ENCODE data around the gene MPRIP. TPM values are rescaled to one million over a fixed set of nuclear protein-coding genes. Genes with fewer than 3 reads are reported as not detected.

Gene MPRIP
- total RNA-seq, 1 experiment from 2014 or later, result 1,274 TPM

DNA sequence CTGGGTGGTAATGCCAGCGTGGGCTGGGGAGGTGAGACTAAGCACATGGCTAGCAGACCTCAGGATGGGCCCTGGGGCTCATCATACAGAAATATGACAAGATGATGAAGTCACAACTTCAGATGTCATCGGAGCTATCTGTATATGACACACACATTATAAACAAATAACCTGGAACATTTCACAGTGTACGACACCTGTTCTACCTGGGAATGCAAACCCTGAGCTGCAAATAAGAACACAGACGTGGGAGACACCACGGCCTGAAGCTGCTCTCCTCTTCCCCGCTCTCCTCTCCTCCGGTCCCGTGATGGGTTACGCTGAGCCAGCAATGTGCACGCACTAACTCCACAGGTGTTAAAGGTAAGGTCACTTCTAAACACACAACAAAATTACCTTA is 159.0 kb downstream of the MPRIP start:
- CTCF ChIA-PET, result no interaction called here
- intact Hi-C loops (cut with micrococcal nuclease), result no loop called here
- Histone ChIP-seq H2AFZ (ENCODE audit: low read length) (no peak overlapping the region), H3K4me3 (ENCODE audit: low read length) (no peak overlapping the region), H3K4me1 (ENCODE audit: insufficient read depth, low read length) (peaks cover 25% of the 10 kb centered on the region), H3K79me2 (ENCODE audit: low read length) (peaks cover 36% of the 10 kb centered on the region), H3K9ac (ENCODE audit: low read length) (no peak overlapping the region), H4K20me1 (ENCODE audit: low read length) (no peaks in the 10 kb centered on the region), H3K9me3 (ENCODE audit: low read length) (no peaks in the 10 kb centered on the region), H3K27me3 (ENCODE audit: low read length) (no peaks in the 10 kb centered on the region), H3K4me2 (ENCODE audit: low read length) (no peak overlapping the region), H3K27ac (ENCODE audit: low read length) (no peak overlapping the region), H3K36me3 (ENCODE audit: low read depth, low read length) (peaks cover 8% of the 10 kb centered on the region; the same call in 1 of the 2 replicates), H3F3A (ENCODE audit: low read length, unreplicated experiment) (no peaks in the 10 kb centered on the region), H3K9me2 (replicated peaks; ENCODE audit: low read length) (no peaks in the 10 kb centered on the region)
- DNase-seq (no peak), ATAC-seq (no peak)
- BruUV-seq (replicated peaks), result no TSS peak
- POLR2A ChIA-PET (ENCODE audit: unreplicated experiment), result interaction anchor here (0.5 kb wide), 1 partner anchor 79 kb away, joined by 6 read pairs; no protein-coding TSS in a partner anchor
- no peak for TF ChIP-seq EZH2phosphoT487 (IDR thresholded peaks at IDR 0.05; ENCODE audit: borderline replicate concordance, low read length)
- TF ChIP-seq EZH2 (IDR thresholded peaks at IDR 0.05; ENCODE audit: low read length, unreplicated experiment), result no peak
- TF ChIP-seq, protein P1, sequence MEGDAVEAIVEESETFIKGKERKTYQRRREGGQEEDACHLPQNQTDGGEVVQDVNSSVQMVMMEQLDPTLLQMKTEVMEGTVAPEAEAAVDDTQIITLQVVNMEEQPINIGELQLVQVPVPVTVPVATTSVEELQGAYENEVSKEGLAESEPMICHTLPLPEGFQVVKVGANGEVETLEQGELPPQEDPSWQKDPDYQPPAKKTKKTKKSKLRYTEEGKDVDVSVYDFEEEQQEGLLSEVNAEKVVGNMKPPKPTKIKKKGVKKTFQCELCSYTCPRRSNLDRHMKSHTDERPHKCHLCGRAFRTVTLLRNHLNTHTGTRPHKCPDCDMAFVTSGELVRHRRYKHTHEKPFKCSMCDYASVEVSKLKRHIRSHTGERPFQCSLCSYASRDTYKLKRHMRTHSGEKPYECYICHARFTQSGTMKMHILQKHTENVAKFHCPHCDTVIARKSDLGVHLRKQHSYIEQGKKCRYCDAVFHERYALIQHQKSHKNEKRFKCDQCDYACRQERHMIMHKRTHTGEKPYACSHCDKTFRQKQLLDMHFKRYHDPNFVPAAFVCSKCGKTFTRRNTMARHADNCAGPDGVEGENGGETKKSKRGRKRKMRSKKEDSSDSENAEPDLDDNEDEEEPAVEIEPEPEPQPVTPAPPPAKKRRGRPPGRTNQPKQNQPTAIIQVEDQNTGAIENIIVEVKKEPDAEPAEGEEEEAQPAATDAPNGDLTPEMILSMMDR (conservative IDR thresholded peaks at IDR 0.05; ENCODE audit: low read depth, low read length), result no peak

DNA sequence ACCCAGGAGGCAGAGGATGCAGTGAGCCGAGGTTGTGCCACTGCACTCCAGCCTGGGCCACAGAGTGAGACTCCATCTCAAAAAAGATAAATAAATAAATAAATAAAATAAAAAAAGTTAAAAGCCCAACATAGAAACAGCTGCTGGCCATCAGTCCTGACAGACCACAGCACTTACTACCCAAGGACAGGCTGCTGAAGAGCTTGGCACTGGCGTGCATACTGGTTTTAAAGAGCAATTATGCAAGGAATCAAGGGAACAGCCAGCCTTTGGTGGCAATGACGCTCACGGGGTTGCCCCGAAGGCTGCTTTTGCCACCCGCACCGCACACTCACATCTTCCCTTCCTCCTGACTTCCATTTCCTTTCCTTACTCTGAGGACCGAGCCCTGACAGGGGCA is 159.7 kb downstream of the MPRIP start:
- Histone ChIP-seq H3F3A (ENCODE audit: low read length, unreplicated experiment) (peaks cover 3% of the 10 kb centered on the region), H3K27ac (ENCODE audit: low read length) (no peak overlapping the region), H3K9me3 (ENCODE audit: low read length) (no peaks in the 10 kb centered on the region), H3K79me2 (ENCODE audit: low read length) (peaks cover 36% of the 10 kb centered on the region), H3K4me2 (ENCODE audit: low read length) (no peak overlapping the region), H3K9me2 (replicated peaks; ENCODE audit: low read length) (no peaks in the 10 kb centered on the region), H3K27me3 (ENCODE audit: low read length) (no peaks in the 10 kb centered on the region), H3K4me3 (ENCODE audit: low read length) (no peak overlapping the region), H3K9ac (ENCODE audit: low read length) (no peak overlapping the region), H3K36me3 (ENCODE audit: low read depth, low read length) (peaks cover 8% of the 10 kb centered on the region; the same call in 1 of the 2 replicates), H4K20me1 (ENCODE audit: low read length) (no peaks in the 10 kb centered on the region), H3K4me1 (ENCODE audit: insufficient read depth, low read length) (peaks cover 25% of the 10 kb centered on the region), H2AFZ (ENCODE audit: low read length) (no peak overlapping the region)
- POLR2A ChIA-PET (ENCODE audit: unreplicated experiment), result interaction anchor here (0.5 kb wide), 1 partner anchor 80 kb away, joined by 6 read pairs; no protein-coding TSS in a partner anchor
- BruUV-seq (replicated peaks), result no TSS peak
- CTCF ChIA-PET, result no interaction called here
- intact Hi-C loops (cut with micrococcal nuclease), result no loop called here
- ATAC-seq (no peak), DNase-seq (no peak)
- TF ChIP-seq EZH2 (IDR thresholded peaks at IDR 0.05; ENCODE audit: low read length, unreplicated experiment) (no peak), EZH2phosphoT487 (IDR thresholded peaks at IDR 0.05; ENCODE audit: borderline replicate concordance, low read length) (no peak)
- TF ChIP-seq, protein P1 (conservative IDR thresholded peaks at IDR 0.05; ENCODE audit: low read depth, low read length), result no peak

DNA sequence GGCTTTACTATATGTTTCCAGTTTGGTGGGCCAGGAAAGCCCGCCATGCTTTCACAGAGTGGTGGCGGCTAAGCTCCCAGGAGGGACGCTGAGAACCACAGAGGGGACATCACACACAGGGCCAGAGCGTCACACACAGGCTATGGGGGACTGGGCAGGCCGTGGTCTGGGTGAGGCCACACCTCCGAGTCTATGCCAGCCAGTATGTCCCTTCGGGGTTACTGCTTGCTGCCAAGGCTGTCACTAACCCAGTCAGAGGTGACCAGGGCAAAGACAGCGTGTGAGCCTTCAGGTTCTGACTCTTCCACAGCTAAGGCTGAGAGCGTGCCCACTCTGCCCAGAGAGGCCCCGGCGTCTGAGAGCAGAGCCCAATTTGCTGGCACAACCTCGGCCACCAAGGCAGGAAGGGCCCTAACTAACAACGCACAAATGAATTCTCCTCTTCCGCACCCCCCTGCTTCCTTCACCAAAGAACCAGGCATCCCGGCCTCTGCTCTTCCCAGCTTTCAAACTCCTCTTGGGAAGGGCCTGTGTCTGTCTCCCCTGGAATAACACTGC is 161.0 kb downstream of the MPRIP start:
- intact Hi-C loops (cut with micrococcal nuclease), result no loop called here
- Histone ChIP-seq H3K27ac (ENCODE audit: low read length) (no peak overlapping the region), H3K36me3 (ENCODE audit: low read depth, low read length) (peaks cover 8% of the 10 kb centered on the region; the same call in 1 of the 2 replicates), H3K79me2 (ENCODE audit: low read length) (peaks cover 36% of the 10 kb centered on the region), H4K20me1 (ENCODE audit: low read length) (no peaks in the 10 kb centered on the region), H3K27me3 (ENCODE audit: low read length) (no peaks in the 10 kb centered on the region), H3F3A (ENCODE audit: low read length, unreplicated experiment) (peaks cover 13% of the 10 kb centered on the region), H2AFZ (ENCODE audit: low read length) (no peak overlapping the region), H3K4me1 (ENCODE audit: insufficient read depth, low read length) (peaks cover 25% of the 10 kb centered on the region), H3K9me3 (ENCODE audit: low read length) (no peaks in the 10 kb centered on the region), H3K4me3 (ENCODE audit: low read length) (no peak overlapping the region; the same call in 1 of the 2 replicates), H3K9me2 (replicated peaks; ENCODE audit: low read length) (no peaks in the 10 kb centered on the region), H3K9ac (ENCODE audit: low read length) (no peak overlapping the region), H3K4me2 (ENCODE audit: low read length) (peak overlapping the region; percentile 99)
- DNase-seq, result no peak
- ChIA-PET CTCF (no interaction called here), POLR2A (ENCODE audit: unreplicated experiment) (no interaction called here)
- BruUV-seq (replicated peaks), result no TSS peak
- ATAC-seq, result no peak
- no peak for TF ChIP-seq EZH2 (IDR thresholded peaks at IDR 0.05; ENCODE audit: low read length, unreplicated experiment)
